Measurements from ENCODE around the gene CST1.
"Not testable (repeated sequence)": the region's sequence is repeated elsewhere in the genome, so short reads cannot be mapped to it uniquely, and the experiment has no call there.

The CST1 gene

DNA sequence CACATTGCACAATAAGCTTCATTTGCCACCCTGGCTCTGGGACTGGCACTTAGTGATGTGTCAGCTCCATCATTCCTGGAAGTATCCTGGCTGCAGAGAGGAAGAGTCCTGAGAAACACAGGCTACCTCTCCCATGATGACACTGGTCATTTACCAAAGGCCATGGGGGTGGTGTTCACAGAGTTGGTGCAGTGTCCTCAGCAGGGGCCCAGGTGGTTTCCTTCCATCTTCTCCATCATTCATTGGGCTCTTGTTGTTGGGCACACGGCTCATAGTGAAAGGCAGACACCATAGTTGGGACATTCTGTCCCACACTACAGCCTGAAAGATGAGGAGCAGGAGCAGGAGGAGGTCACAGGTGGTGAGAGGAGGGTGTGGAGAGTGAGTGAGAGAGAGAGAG is 15.8 kb upstream of the CST1 start:
- TF ChIP-seq, protein P1, sequence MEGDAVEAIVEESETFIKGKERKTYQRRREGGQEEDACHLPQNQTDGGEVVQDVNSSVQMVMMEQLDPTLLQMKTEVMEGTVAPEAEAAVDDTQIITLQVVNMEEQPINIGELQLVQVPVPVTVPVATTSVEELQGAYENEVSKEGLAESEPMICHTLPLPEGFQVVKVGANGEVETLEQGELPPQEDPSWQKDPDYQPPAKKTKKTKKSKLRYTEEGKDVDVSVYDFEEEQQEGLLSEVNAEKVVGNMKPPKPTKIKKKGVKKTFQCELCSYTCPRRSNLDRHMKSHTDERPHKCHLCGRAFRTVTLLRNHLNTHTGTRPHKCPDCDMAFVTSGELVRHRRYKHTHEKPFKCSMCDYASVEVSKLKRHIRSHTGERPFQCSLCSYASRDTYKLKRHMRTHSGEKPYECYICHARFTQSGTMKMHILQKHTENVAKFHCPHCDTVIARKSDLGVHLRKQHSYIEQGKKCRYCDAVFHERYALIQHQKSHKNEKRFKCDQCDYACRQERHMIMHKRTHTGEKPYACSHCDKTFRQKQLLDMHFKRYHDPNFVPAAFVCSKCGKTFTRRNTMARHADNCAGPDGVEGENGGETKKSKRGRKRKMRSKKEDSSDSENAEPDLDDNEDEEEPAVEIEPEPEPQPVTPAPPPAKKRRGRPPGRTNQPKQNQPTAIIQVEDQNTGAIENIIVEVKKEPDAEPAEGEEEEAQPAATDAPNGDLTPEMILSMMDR (IDR thresholded peaks at IDR 0.05; ENCODE audit: low read depth, low read length, missing control alignments), result no peak
- no peak overlapping the region for H3K4me3 ChIP-seq (ENCODE audit: low read depth, low read length)
- DNase-seq (ENCODE audit: low read depth), result no peak

DNA sequence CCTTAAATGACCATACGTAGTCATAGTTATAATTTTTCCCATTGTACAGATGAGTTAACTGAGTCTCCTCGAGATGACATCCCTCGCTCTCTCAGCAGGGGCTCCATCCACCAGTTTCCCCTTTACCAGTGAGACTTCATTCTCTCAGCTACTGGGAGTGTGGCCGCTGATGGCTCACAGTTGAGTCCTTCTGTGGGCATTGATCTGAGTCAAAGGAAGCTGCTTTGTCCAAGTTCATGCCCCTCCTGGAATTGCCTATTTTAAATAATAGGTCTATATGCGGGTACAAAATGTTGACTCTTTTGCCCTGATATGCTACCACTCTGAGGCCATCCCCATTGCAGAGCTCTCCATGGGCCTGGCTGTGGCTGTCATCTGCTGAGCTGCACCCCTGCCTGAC is 14.8 kb upstream of the CST1 start:
- TF ChIP-seq, protein P1 (IDR thresholded peaks at IDR 0.05; ENCODE audit: low read depth, low read length, missing control alignments), result no peak
- no peak for DNase-seq (ENCODE audit: low read depth)
- H3K4me3 ChIP-seq (ENCODE audit: low read depth, low read length), result no peak overlapping the region

DNA sequence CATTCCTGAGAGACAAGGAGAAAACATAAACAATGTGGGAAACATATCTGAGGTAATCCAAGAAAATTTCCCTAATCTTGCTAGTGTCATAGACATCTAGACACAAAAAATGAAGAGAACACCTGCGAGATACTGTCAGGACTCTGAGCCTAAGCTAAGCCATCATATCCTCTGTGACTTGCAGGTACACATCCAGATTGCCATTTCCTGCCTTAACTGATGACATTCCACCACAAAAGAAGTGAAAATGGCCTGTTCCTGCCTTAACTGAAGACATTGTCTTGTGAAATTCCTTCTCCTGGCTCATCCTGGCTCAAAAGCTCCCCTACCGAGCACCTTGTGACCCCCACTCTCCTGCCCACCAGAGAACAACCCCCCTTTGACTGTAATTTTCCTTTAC is 13.9 kb upstream of the CST1 start:
- not testable (repeated sequence) for H3K4me3 ChIP-seq (ENCODE audit: low read depth, low read length); DNase-seq (ENCODE audit: low read depth)

DNA sequence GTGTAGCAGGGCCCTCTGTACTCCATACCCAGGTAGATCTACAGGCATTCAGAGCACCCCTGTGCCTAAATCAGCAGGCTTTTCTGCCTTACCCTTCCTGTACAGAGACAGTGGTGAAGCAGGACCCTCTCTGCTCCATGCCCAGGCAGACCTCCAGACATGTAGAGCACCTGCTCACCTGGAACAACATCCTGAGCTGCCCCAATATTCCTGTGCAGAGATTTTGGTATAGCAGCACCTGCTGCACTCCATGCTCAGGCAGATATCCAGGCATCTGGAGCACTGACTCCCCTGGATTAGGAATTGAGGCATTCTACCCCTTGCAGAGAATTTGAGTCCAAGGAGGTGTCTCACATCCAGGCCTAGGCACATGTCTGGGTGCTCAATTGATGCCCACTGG is 12.6 kb upstream of the CST1 start:
- TF ChIP-seq, protein P1 (IDR thresholded peaks at IDR 0.05; ENCODE audit: low read depth, low read length, missing control alignments), result no peak
- H3K4me3 ChIP-seq (ENCODE audit: low read depth, low read length), result no peak overlapping the region
- DNase-seq (ENCODE audit: low read depth), result no peak

DNA sequence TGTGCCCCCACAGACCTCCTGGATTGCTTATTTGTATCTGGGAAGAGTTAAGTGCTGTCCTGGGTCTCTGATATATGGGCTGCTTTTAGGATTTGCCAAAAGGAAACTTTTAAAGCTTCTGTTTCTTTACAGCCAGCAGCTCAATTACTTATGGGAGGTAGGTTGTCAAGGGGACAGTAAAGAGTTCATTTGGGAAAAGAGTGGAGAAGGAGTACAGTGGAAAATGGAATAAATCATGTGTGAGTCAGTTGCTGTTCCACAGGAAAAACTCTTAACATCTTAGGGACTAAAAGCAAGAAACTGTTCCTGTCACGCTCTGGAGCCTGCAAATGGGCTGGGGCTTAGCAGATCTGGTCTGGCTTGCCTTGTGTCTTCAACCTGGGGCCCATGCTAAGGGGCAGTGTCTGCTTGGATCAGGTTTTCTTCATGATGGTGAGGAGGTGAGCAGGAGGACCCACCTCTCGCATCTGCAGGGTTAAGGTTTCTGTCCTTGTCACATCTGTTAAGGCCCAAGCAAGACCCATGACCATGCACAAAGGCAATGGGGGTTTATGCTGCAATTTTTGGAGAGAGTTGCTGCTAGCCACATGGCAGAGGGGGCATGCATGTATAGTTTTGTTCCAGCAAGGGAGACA is 8.7 kb upstream of the CST1 start:
- TF ChIP-seq, protein P1 (IDR thresholded peaks at IDR 0.05; ENCODE audit: low read depth, low read length, missing control alignments), result no peak
- no peak overlapping the region for H3K4me3 ChIP-seq (ENCODE audit: low read depth, low read length)

DNA sequence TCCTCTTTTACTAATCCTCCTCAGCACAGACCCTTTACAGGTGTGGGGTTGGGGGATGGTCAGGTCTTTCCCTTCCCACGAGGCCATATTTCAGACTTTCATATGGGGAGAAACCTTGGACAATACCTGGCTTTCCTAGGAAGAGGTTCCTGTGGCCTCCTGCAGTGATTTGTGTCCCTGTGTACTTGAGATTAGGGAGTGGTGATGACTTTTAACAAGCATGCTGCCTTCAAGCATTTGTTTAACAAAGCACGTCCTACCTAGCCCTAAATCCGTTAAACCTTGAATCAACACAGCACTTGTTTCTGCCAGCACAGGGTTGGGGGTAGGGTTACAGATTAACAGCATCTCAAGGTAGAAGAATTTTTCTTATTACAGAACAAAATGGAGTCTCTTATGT is 6.1 kb upstream of the CST1 start:
- H3K4me3 ChIP-seq (ENCODE audit: low read depth, low read length); DNase-seq (ENCODE audit: low read depth): not testable (repeated sequence)

More for the DNA sequence above, 8.7 kb upstream of the CST1 start:
- no peak for DNase-seq (ENCODE audit: low read depth)

DNA sequence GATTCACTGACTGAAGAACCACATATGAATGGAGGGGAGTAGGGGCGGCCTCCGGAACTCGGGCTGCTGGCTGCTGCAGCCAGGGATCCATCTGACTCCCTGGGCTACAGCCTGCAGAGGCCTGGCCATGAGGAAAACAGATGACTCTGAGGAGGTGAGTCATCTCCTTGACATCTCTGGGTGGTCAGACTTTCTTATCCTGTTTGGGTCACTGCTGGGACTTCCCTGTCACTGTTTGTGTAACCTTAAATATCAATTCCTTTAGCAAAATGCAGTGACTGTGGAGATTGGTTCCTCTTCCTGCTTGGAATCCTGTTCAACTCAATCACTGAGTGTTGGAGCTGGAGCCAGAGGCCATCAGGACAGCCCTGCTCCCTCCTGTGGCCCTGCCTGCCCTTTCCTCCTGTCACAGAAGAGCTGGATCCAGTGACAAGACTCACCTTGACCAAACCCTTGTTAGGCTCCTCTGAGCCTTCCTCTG is 4.4 kb upstream of the CST1 start:
- H3K4me3 ChIP-seq (ENCODE audit: low read depth, low read length); DNase-seq (ENCODE audit: low read depth): not testable (repeated sequence)

DNA sequence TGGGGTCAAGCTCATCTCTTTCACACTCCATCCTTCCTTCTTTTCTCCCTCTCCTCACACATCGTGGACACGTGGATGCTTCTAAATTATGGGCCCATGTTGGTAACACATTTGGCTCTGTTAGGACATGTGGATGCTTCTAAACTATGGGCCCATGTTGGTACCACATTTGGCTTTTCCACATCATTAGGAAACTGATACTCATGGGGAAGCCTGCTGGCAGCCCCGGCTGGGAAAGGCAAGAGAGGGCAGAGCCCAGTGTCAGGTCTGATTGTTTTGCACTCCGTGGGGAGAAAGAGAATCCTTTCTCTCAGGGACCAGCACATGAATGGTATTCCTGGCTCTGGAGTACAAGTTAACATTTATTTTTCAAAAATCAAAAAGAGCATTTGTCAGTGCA is 4.0 kb upstream of the CST1 start:
- TF ChIP-seq, protein P1 (IDR thresholded peaks at IDR 0.05; ENCODE audit: low read depth, low read length, missing control alignments), result no peak
- H3K4me3 ChIP-seq (ENCODE audit: low read depth, low read length), result no peak overlapping the region
- no peak for DNase-seq (ENCODE audit: low read depth)

DNA sequence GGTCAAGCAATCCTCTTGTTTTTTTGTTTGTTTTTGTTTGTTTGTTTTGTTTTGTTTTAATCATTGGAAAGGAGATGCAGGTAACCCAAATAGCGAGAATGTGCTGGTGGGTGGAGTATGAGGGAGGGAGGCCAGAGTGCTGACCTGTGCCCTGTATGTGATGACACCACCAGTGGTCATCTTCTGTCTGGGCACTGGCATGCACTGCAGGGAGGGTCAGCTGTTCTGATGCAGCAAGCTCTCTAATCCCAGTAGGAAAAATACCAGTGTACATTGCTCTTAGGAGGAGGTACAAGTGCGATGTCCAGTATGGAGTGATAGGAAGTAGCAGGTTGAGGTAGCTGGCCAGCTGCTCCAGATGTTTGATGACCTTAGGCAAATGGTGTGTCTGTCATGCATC is 2.9 kb upstream of the CST1 start:
- no peak overlapping the region for H3K4me3 ChIP-seq (ENCODE audit: low read depth, low read length)
- no peak for DNase-seq (ENCODE audit: low read depth)
- TF ChIP-seq, protein P1 (IDR thresholded peaks at IDR 0.05; ENCODE audit: low read depth, low read length, missing control alignments), result no peak
